HG02938 (cell line): Measurements from ENCODE around the gene HAP1.
"Not testable (repeated sequence)": the region's sequence is repeated elsewhere in the genome, so short reads cannot be mapped to it uniquely, and the experiment has no call there.

Experiments used
- ATAC-seq: cut with Tn5 transposase; IDR thresholded peaks from one replicate; pipeline ENCODE4 v1.9.1; 2021; ENCODE audit warnings: mild to moderate bottlenecking, moderate library complexity; ENCODE audit not compliant: unreplicated experiment

The HAP1 gene

GRCh38 chr17:41728056-41728455 lies 6.4 kb downstream of the HAP1 start:
- no peak for ATAC-seq

GRCh38 chr17:41725134-41725533 lies 9.3 kb downstream of the HAP1 start:
- no peak for ATAC-seq

- no peak for ATAC-seq
Measured at GRCh38 chr17:41724476-41725050, 9.9 kb downstream of the HAP1 start.

- no peak for ATAC-seq
Measured at GRCh38 chr17:41723801-41724475, 10.5 kb downstream of the HAP1 start.

GRCh38 chr17:41722231-41722630 lies 12.2 kb downstream of the HAP1 start:
- ATAC-seq, result no peak

GRCh38 chr17:41718287-41718645 lies 16.2 kb downstream of the HAP1 start:
- no peak for ATAC-seq

GRCh38 chr17:41717408-41718286 lies 16.8 kb downstream of the HAP1 start:
- no peak for ATAC-seq

- ATAC-seq, result no peak
Measured at GRCh38 chr17:41711669-41712400, 22.6 kb downstream of the HAP1 start, which contains the start of gene GAST. Gene GAST, plus strand, starts transcription at chr17:41712331. Its CDS starts 3,106 bp downstream, at chr17:41715437.

- no peak for ATAC-seq
Measured at GRCh38 chr17:41710472-41711090, 23.9 kb downstream of the HAP1 start.

GRCh38 chr17:41707803-41708669 lies 26.4 kb downstream of the HAP1 start:
- ATAC-seq, result no peak

- ATAC-seq, result no peak
Measured at GRCh38 chr17:41705271-41705991, 29.0 kb downstream of the HAP1 start.

- ATAC-seq, result no peak
Measured at GRCh38 chr17:41702712-41703111, 31.7 kb downstream of the HAP1 start.

- ATAC-seq, result not testable (repeated sequence)
Measured at GRCh38 chr17:41700843-41701242, 33.6 kb downstream of the HAP1 start.

GRCh38 chr17:41697122-41697962 lies 37.1 kb downstream of the HAP1 start:
- ATAC-seq, result no peak

GRCh38 chr17:41695954-41696757 lies 38.3 kb downstream of the HAP1 start:
- no peak for ATAC-seq

- no peak for ATAC-seq
Measured at GRCh38 chr17:41695134-41695661, 39.2 kb downstream of the HAP1 start.
